Trophoblast cell (in vitro differentiated cells and primary cell): ENCODE measurements around the gene FAM219A.

ENCODE experiments used
- DNase-seq, 2 donors: peaks; one replicate each; pipeline ENCODE4 v3.0.0-alpha.2; 2016
- H2AFZ ChIP-seq: 2 replicates; pipeline ENCODE4 v1.6.1; 2013; ENCODE audit warnings: low read length, moderate library complexity, mild to moderate bottlenecking; ENCODE audit not compliant: insufficient read depth, poor library complexity
- H2AK5ac ChIP-seq: 2 replicates; pipeline ENCODE4 v1.6.1; 2013; ENCODE audit warnings: mild to moderate bottlenecking, low read length
- H2BK120ac ChIP-seq: 2 replicates; pipeline ENCODE4 v1.6.1; 2013; ENCODE audit warnings: low read length, mild to moderate bottlenecking, moderate library complexity; ENCODE audit not compliant: insufficient read depth, poor library complexity
- H2BK12ac ChIP-seq: 2 replicates; pipeline ENCODE4 v1.6.1; 2013; ENCODE audit warnings: mild to moderate bottlenecking, low read length, moderate library complexity
- H2BK5ac ChIP-seq: 2 replicates; pipeline ENCODE4 v1.6.1; 2013; ENCODE audit warnings: low read length, low read depth, moderate library complexity, mild to moderate bottlenecking; ENCODE audit not compliant: poor library complexity
- H3K14ac ChIP-seq: 2 replicates; pipeline ENCODE4 v1.6.1; 2013; ENCODE audit warnings: mild to moderate bottlenecking, low read length
- H3K18ac ChIP-seq: 2 replicates; pipeline ENCODE4 v1.6.1; 2013; ENCODE audit warnings: mild to moderate bottlenecking, low read length
- H3K23ac ChIP-seq: 2 replicates; pipeline ENCODE4 v1.6.1; 2013; ENCODE audit warnings: low read length
- H3K27ac ChIP-seq: 2 replicates; pipeline ENCODE4 v1.5.1; 2013; ENCODE audit warnings: low read depth, mild to moderate bottlenecking, inconsistent platforms, low read length, moderate library complexity
- H3K27me3 ChIP-seq: 2 replicates; pipeline ENCODE4 v1.6.1; 2013; ENCODE audit warnings: inconsistent platforms, mild to moderate bottlenecking, low read length, moderate library complexity; ENCODE audit not compliant: insufficient read depth
- H3K36me3 ChIP-seq, 2 experiments: 1 replicate in 1 of 2; 2 replicates in 1 of 2; pipeline ENCODE4 v1.6.1; 2013; ENCODE audit warnings: low read length in 2 of 2, mild to moderate bottlenecking in 2 of 2, moderate library complexity in 1 of 2; ENCODE audit not compliant: insufficient read depth in 2 of 2, control insufficient read depth in 1 of 2
- H3K4ac ChIP-seq: 2 replicates; pipeline ENCODE4 v1.6.1; 2013; ENCODE audit warnings: low read depth, mild to moderate bottlenecking, low read length, moderate library complexity
- H3K4me1 ChIP-seq, 2 experiments: 1 replicate in 1 of 2; 2 replicates in 1 of 2; pipeline ENCODE4 v1.6.1; 2013; ENCODE audit warnings: low read length in 2 of 2, mild to moderate bottlenecking in 2 of 2, moderate library complexity in 1 of 2; ENCODE audit not compliant: insufficient read depth in 2 of 2, control insufficient read depth in 1 of 2
- H3K4me2 ChIP-seq: 2 replicates; pipeline ENCODE4 v1.6.1; 2013; ENCODE audit warnings: inconsistent platforms, mild to moderate bottlenecking, low read length, moderate library complexity
- H3K4me3 ChIP-seq: 2 replicates; pipeline ENCODE4 v1.5.1; 2013; ENCODE audit warnings: mild to moderate bottlenecking, low read depth, low read length, inconsistent platforms
- H3K79me1 ChIP-seq: one replicate; pipeline ENCODE4 v1.6.1; 2013; ENCODE audit warnings: low read length
- H3K79me2 ChIP-seq: 2 replicates; pipeline ENCODE4 v1.6.1; 2013; ENCODE audit warnings: low read length, mild to moderate bottlenecking; ENCODE audit not compliant: control insufficient read depth, insufficient read depth, poor library complexity
- H3K9ac ChIP-seq: 2 replicates; pipeline ENCODE4 v1.6.1; 2013; ENCODE audit warnings: mild to moderate bottlenecking, low read length
- H3K9me3 ChIP-seq: 2 replicates; pipeline ENCODE4 v1.6.1; 2013; ENCODE audit warnings: low read depth, mild to moderate bottlenecking, control low read depth, inconsistent platforms, low read length; ENCODE audit not compliant: insufficient read depth
- H4K12ac ChIP-seq: 2 replicates; pipeline ENCODE4 v1.6.1; 2013; ENCODE audit warnings: low read depth, mild to moderate bottlenecking, low read length, moderate library complexity
- H4K8ac ChIP-seq: 2 replicates; pipeline ENCODE4 v1.6.1; 2013; ENCODE audit warnings: low read depth, mild to moderate bottlenecking, low read length, moderate library complexity
- H4K91ac ChIP-seq: one replicate; pipeline ENCODE4 v1.6.1; 2013; ENCODE audit warnings: low read depth, mild to moderate bottlenecking, low read length, moderate library complexity
- WGBS: extraction: QIAGEN DNeasy Blood & Tissue Kit; methylation state at CpG from one replicate; pipeline ENCODE4 v1.1.7; 2013; ENCODE audit warnings: missing lambda C conversion rate; ENCODE audit not compliant: insufficient read length, insufficient coverage; ENCODE audit errors: extremely low coverage; 5-methylcytosine and 5-hydroxymethylcytosine counted together

FAM219A gene

DNA sequence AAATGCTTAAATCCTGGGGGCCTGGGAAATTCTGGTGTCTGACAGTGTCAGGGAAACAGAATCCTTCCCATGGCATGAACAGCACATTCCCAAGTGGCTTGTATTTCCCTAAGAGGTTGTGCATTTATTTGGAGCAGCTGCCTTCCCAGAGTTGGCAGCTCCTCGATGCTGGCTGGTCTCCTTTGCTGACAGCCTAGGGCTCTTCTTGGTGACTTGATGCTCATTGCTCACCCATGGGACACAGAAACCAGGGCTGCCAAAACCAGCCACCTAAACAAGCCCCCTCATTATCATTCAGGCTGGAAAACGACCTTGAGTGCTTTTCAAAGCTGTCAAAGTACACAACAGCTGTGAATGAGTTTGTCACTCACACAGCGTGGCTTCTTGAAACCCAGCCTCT is 40.2 kb upstream of the FAM219A start:
- Histone ChIP-seq H3K9me3 (no peaks in the 10 kb centered on the region), H3K4ac (no peak overlapping the region), H3K4me3 (no peak overlapping the region), H3K79me2 (no peaks in the 10 kb centered on the region), H3K14ac (no peak overlapping the region), H2BK120ac (no peak overlapping the region), H2BK5ac (no peak overlapping the region), H3K9ac (no peak overlapping the region), H2BK12ac (no peak overlapping the region), H3K18ac (no peak overlapping the region), H4K8ac (no peak overlapping the region), H2AFZ (no peak overlapping the region), H2AK5ac (no peak overlapping the region), H3K23ac (no peak overlapping the region), H3K4me1 (no peaks in the 10 kb centered on the region), H4K12ac (no peak overlapping the region), H3K79me1 (no peaks in the 10 kb centered on the region), H3K4me2 (no peak overlapping the region), H3K27ac (no peak overlapping the region), H4K91ac (no peak overlapping the region), H3K36me3 (no peaks in the 10 kb centered on the region), H3K27me3 (no peaks in the 10 kb centered on the region)
- WGBS = no CpG with 5 or more reads among the region's 3 CpGs
- DNase-seq = no peak

DNA sequence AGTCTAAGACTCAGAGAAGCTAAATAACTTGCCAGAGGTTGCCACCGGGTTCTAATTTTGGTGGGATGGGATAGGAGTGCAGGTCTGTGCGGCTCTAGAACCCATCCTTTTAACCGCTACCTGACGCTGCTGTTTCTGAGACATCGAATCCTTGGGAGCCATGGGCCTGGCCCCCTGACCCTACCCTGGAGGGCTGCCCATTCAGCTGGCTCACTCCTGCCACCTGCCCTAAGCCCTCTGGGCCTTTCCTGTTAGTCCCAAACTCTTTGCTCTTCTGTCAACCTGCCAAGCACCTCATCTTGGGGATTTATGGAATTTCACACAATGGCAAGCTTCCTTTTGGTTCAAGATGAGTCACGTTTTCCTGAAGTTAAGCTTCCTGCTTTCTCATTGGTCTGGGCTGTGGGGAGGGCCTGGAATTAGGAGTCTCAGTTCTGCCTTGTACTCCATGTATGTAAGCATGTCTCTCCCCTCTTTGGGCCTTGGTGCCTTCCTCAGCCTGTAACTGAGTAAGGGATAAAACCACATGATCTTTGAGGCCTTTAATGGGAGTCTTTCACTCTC is 37.9 kb upstream of the FAM219A start:
- H3K18ac ChIP-seq = no peak overlapping the region
- no peak overlapping the region for H2AK5ac ChIP-seq
- no peak overlapping the region for H2BK5ac ChIP-seq
- DNase-seq = no peak
- no peak overlapping the region for H3K27ac ChIP-seq
- H3K23ac ChIP-seq = no peak overlapping the region
- H3K4me1 ChIP-seq = no peaks in the 10 kb centered on the region
- H4K91ac ChIP-seq = no peak overlapping the region
- H3K9ac ChIP-seq = no peak overlapping the region
- no peak overlapping the region for H2AFZ ChIP-seq
- H2BK12ac ChIP-seq = no peak overlapping the region
- H3K27me3 ChIP-seq = no peaks in the 10 kb centered on the region
- H2BK120ac ChIP-seq = no peak overlapping the region
- H3K4me2 ChIP-seq = no peak overlapping the region
- H3K4ac ChIP-seq = no peak overlapping the region
- no peak overlapping the region for H3K4me3 ChIP-seq
- H4K12ac ChIP-seq = no peak overlapping the region
- WGBS = no CpG with 5 or more reads among the region's 6 CpGs
- H3K14ac ChIP-seq = no peak overlapping the region
- H4K8ac ChIP-seq = no peak overlapping the region
- no peaks in the 10 kb centered on the region for H3K36me3 ChIP-seq
- H3K79me2 ChIP-seq = no peaks in the 10 kb centered on the region
- H3K9me3 ChIP-seq = no peaks in the 10 kb centered on the region
- no peaks in the 10 kb centered on the region for H3K79me1 ChIP-seq

DNA sequence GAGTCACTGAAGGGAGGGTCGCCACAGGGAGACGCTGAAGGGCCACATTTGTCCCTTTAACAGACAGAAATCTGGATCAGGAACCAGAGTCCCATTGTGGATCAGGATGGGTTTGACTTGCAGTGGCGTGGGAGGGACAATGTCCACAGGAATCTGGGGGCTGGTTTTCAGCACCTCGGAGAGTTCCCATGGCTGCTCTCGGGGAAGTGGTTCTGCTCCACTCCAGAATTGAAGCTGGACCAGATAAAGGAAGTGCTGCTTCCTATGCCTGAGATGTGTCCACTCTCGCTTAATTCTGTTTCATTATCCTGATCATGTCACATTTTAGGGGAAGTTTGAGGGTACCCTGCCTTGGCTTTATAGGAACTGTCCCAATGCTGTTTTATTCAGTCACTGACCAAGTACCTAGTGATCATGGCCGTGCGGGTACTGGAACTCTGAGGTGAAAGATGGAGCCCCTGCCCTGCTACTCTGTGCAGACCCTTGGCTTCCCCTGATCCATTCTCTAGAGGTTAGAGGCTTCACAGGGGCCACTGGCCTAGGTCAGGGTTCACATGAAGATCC is 35.7 kb upstream of the FAM219A start:
- no peaks in the 10 kb centered on the region for H3K79me1 ChIP-seq
- H3K36me3 ChIP-seq = no peaks in the 10 kb centered on the region
- no peak overlapping the region for H4K91ac ChIP-seq
- no peak overlapping the region for H3K9ac ChIP-seq
- no peak overlapping the region for H3K27ac ChIP-seq
- H3K4me2 ChIP-seq = no peak overlapping the region
- H3K14ac ChIP-seq = no peak overlapping the region
- no peak overlapping the region for H3K23ac ChIP-seq
- H3K27me3 ChIP-seq = no peaks in the 10 kb centered on the region
- no peaks in the 10 kb centered on the region for H3K4me1 ChIP-seq
- H3K9me3 ChIP-seq = no peaks in the 10 kb centered on the region
- H2BK5ac ChIP-seq = no peak overlapping the region
- H3K18ac ChIP-seq = no peak overlapping the region
- H4K8ac ChIP-seq = no peak overlapping the region
- H2BK12ac ChIP-seq = no peak overlapping the region
- H3K79me2 ChIP-seq = no peaks in the 10 kb centered on the region
- no peak overlapping the region for H2AFZ ChIP-seq
- DNase-seq = peak; percentile 17 to 59
- no peak overlapping the region for H3K4ac ChIP-seq
- H3K4me3 ChIP-seq = no peak overlapping the region
- no CpG with 5 or more reads among the region's 8 CpGs for WGBS
- no peak overlapping the region for H2AK5ac ChIP-seq
- no peak overlapping the region for H2BK120ac ChIP-seq
- no peak overlapping the region for H4K12ac ChIP-seq

DNA sequence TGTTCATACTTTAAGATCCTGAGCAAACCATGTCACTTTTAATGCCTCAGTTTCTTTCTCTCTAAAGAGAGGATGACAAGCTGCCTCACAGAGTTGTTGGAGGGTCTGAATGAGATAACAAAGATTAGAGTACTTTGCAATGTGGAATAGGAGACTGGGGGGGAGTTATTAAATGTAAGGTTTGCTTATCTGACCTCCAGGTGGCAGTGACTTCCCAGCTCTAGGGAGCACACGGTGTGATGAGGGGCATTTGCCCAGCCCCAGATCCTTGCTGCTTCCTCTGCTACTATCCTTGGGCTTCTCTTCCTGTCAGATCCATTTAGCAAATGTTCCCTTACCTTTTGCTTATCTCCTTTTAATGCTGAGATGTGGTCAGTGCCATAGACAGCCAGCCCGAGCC is 33.7 kb upstream of the FAM219A start:
- no peak overlapping the region for H3K4me3 ChIP-seq
- no peak overlapping the region for H2BK120ac ChIP-seq
- H3K36me3 ChIP-seq = no peaks in the 10 kb centered on the region
- H3K18ac ChIP-seq = no peak overlapping the region
- no peak overlapping the region for H3K4me2 ChIP-seq
- no peaks in the 10 kb centered on the region for H3K79me1 ChIP-seq
- H2AFZ ChIP-seq = no peak overlapping the region
- no peak overlapping the region for H3K9ac ChIP-seq
- H3K9me3 ChIP-seq = no peaks in the 10 kb centered on the region
- no peak overlapping the region for H3K14ac ChIP-seq
- H2BK12ac ChIP-seq = no peak overlapping the region
- no peak overlapping the region for H3K27ac ChIP-seq
- H3K79me2 ChIP-seq = no peaks in the 10 kb centered on the region
- no peak overlapping the region for H3K23ac ChIP-seq
- no peak overlapping the region for H3K4ac ChIP-seq
- no peak overlapping the region for H4K8ac ChIP-seq
- no peak overlapping the region for H2AK5ac ChIP-seq
- no peak overlapping the region for H4K91ac ChIP-seq
- WGBS = no CpG with 5 or more reads among the region's 2 CpGs
- no peaks in the 10 kb centered on the region for H3K27me3 ChIP-seq
- no peak overlapping the region for H2BK5ac ChIP-seq
- no peak overlapping the region for H4K12ac ChIP-seq
- H3K4me1 ChIP-seq = no peaks in the 10 kb centered on the region
- no peak for DNase-seq
